K562 (cell line): ENCODE measurements around the gene TOMM40L. TPM values are rescaled to one million over a fixed set of nuclear protein-coding genes. Genes with fewer than 3 reads are reported as not detected.

Experiments used
- BHLHE40 ChIP-seq: IDR thresholded peaks from 2 replicates; pipeline ENCODE4 v1.6.1; 2011; ENCODE audit warnings: low read length, improper control_type of control experiment
- BRCA1 ChIP-seq, 2 experiments: fragments of 450-650 bp in 1 of 2; sonication (generic) in 1 of 2; formaldehyde crosslinking in 1 of 2; IDR thresholded peaks; 2 replicates each; pipeline versions ENCODE4 v1.5.0 to v1.6.1; 2017 to 2020; ENCODE audit warnings: mild to moderate bottlenecking in 1 of 2, missing genetic modification reagents in 1 of 2
- EWSR1 ChIP-seq: fragments of 450-650 bp; IDR thresholded peaks from 2 replicates; pipeline ENCODE4 v1.6.1; 2018; ENCODE audit warnings: borderline replicate concordance, mild to moderate bottlenecking, low read depth, moderate library complexity; ENCODE audit not compliant: partially characterized antibody
- LARP7 ChIP-seq: fragments of 450-650 bp; IDR thresholded peaks from 2 replicates; pipeline ENCODE4 v1.6.1; 2016
- NCOR1 ChIP-seq: fragments of 450-650 bp; IDR thresholded peaks from 2 replicates; pipeline ENCODE4 v1.6.1; 2016; ENCODE audit warnings: mild to moderate bottlenecking, moderate library complexity
- NR1H2 ChIP-seq: sonication (generic); formaldehyde crosslinking; IDR thresholded peaks from 2 replicates; pipeline ENCODE4 v1.4.0; 2020; ENCODE audit warnings: mild to moderate bottlenecking, missing genetic modification reagents
- PYGO2 ChIP-seq: fragments of 450-650 bp; IDR thresholded peaks from 2 replicates; pipeline ENCODE4 v1.6.1; 2016; ENCODE audit warnings: mild to moderate bottlenecking, missing genetic modification characterization, moderate library complexity, missing compliant biosample characterization
- STAG1 ChIP-seq: sonication (generic); formaldehyde crosslinking; IDR thresholded peaks from 2 replicates; pipeline ENCODE4 v1.5.0; 2020; ENCODE audit warnings: missing genetic modification reagents, borderline replicate concordance
- ZKSCAN8 ChIP-seq: fragments of 200-800 bp; sonication (Bioruptor generic); IDR thresholded peaks from 2 replicates; pipeline ENCODE4 v1.6.1; 2016; ENCODE audit warnings: missing genetic modification characterization, missing compliant biosample characterization
- ZNF436 ChIP-seq: fragments of 250-450, 450-650 bp; sonication (Bioruptor Pico); formaldehyde crosslinking; IDR thresholded peaks from 2 replicates; pipeline ENCODE4 v1.7.0; 2020; ENCODE audit warnings: mild to moderate bottlenecking
- polyA plus RNA-seq, 8 experiments: library from polyadenylated mRNA; depleted of rRNA in 4 of 8; stranded (reverse) in 5 of 8; unstranded in 3 of 8; fragments of >200 nt; fragmentation: Nextera tagmentation in 2 of 8; fragmentation: Illumina TruSeq in 1 of 8; extraction: Ambion mirVana in 2 of 8; extraction: Trizol in 1 of 8; gene quantifications; 2 replicates each; pipeline versions ENCODE4 v1.2.1 to v1.2.3, GENCODE V29; 2011 to 2014; ENCODE audit warnings: inconsistent platforms in 1 of 8, missing spikeins in 1 of 8
- total RNA-seq, 7 experiments: library from RNA; depleted of rRNA in 6 of 7; stranded (reverse); fragments of >200 nt in 6 of 7; fragmentation: Illumina TruSeq in 2 of 7; extraction: Trizol in 2 of 7; gene quantifications; 2 replicates each; pipeline versions ENCODE4 v1.2.1 to v1.2.3, GENCODE V29; 2011 to 2021; ENCODE audit warnings: low replicate concordance in 1 of 7
- TF ChIP-seq, protein P1 (sequence below): sonication (generic); formaldehyde crosslinking; IDR thresholded peaks from 2 replicates; pipeline ENCODE4 v1.8.0; 2023; ENCODE audit warnings: mild to moderate bottlenecking, missing genetic modification reagents
- TF ChIP-seq, protein P2 (sequence below), 2 experiments: fragments of 450-650 bp in 1 of 2; sonication (generic) in 1 of 2; formaldehyde crosslinking in 1 of 2; IDR thresholded peaks in 1 of 2; conservative IDR thresholded peaks in 1 of 2; 2 replicates each; pipeline versions ENCODE4 v1.6.1 to v1.8.1; 2016 to 2023; ENCODE audit warnings: mild to moderate bottlenecking in 2 of 2, moderate library complexity in 2 of 2, inconsistent platforms in 1 of 2, missing genetic modification reagents in 1 of 2
- TF ChIP-seq, protein P3 (sequence below): fragments of 450-650 bp; IDR thresholded peaks from 2 replicates; pipeline ENCODE4 v1.6.1; 2016; ENCODE audit warnings: antibody characterized with exemption
- TF ChIP-seq, protein P4 (sequence below), 2 experiments: fragments of 150-350 bp in 1 of 2; IDR thresholded peaks; 2 replicates each; pipeline ENCODE4 v1.6.1; 2012 to 2016; ENCODE audit warnings: low read depth in 2 of 2, low read length in 2 of 2, mild to moderate bottlenecking in 1 of 2, moderate library complexity in 1 of 2
- TF ChIP-seq, protein P5 (sequence below): fragments of 450-650 bp; formaldehyde crosslinking; IDR thresholded peaks from 2 replicates; pipeline ENCODE4 v1.4.0; 2020; ENCODE audit warnings: mild to moderate bottlenecking

TOMM40L gene
- total and polyA plus RNA-seq, 9 of the 15 experiments (the other 6 are each of a cell fraction or from before 2014, with no cell fraction given): 9.6 to 33.6 (median 25.2) TPM

GRCh38 chr1:161227196-161227871, 1.5 kb downstream of the TOMM40L start (continued):
- no peak for TF ChIP-seq STAG1
- TF ChIP-seq, protein P1, sequence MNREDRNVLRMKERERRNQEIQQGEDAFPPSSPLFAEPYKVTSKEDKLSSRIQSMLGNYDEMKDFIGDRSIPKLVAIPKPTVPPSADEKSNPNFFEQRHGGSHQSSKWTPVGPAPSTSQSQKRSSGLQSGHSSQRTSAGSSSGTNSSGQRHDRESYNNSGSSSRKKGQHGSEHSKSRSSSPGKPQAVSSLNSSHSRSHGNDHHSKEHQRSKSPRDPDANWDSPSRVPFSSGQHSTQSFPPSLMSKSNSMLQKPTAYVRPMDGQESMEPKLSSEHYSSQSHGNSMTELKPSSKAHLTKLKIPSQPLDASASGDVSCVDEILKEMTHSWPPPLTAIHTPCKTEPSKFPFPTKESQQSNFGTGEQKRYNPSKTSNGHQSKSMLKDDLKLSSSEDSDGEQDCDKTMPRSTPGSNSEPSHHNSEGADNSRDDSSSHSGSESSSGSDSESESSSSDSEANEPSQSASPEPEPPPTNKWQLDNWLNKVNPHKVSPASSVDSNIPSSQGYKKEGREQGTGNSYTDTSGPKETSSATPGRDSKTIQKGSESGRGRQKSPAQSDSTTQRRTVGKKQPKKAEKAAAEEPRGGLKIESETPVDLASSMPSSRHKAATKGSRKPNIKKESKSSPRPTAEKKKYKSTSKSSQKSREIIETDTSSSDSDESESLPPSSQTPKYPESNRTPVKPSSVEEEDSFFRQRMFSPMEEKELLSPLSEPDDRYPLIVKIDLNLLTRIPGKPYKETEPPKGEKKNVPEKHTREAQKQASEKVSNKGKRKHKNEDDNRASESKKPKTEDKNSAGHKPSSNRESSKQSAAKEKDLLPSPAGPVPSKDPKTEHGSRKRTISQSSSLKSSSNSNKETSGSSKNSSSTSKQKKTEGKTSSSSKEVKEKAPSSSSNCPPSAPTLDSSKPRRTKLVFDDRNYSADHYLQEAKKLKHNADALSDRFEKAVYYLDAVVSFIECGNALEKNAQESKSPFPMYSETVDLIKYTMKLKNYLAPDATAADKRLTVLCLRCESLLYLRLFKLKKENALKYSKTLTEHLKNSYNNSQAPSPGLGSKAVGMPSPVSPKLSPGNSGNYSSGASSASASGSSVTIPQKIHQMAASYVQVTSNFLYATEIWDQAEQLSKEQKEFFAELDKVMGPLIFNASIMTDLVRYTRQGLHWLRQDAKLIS (CRISPR knock-in tag): no peak
- TF ChIP-seq PYGO2 (tag): no peak
- no peak for TF ChIP-seq LARP7
- no peak for TF ChIP-seq ZNF436 (CRISPR knock-in tag)
- no peak for TF ChIP-seq EWSR1
- TF ChIP-seq, protein P2, sequence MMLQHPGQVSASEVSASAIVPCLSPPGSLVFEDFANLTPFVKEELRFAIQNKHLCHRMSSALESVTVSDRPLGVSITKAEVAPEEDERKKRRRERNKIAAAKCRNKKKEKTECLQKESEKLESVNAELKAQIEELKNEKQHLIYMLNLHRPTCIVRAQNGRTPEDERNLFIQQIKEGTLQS (IDR thresholded peaks at IDR 0.05): no peak; the same call in 1 of the 2 replicates
- TF ChIP-seq, protein P2 (CRISPR knock-in tag; conservative IDR thresholded peaks at IDR 0.05): peak; percentile 28; the same call in 1 of the 2 replicates
- TF ChIP-seq, protein P3, sequence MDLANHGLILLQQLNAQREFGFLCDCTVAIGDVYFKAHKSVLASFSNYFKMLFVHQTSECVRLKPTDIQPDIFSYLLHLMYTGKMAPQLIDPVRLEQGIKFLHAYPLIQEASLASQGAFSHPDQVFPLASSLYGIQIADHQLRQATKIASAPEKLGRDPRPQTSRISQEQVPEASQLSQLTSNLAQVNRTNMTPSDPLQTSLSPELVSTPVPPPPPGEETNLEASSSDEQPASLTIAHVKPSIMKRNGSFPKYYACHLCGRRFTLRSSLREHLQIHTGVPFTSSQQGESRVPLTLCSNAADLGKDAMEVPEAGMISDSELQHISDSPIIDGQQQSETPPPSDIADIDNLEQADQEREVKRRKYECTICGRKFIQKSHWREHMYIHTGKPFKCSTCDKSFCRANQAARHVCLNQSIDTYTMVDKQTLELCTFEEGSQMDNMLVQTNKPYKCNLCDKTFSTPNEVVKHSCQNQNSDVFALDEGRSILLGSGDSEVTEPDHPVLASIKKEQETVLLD: no peak
- TF ChIP-seq, protein P4, sequence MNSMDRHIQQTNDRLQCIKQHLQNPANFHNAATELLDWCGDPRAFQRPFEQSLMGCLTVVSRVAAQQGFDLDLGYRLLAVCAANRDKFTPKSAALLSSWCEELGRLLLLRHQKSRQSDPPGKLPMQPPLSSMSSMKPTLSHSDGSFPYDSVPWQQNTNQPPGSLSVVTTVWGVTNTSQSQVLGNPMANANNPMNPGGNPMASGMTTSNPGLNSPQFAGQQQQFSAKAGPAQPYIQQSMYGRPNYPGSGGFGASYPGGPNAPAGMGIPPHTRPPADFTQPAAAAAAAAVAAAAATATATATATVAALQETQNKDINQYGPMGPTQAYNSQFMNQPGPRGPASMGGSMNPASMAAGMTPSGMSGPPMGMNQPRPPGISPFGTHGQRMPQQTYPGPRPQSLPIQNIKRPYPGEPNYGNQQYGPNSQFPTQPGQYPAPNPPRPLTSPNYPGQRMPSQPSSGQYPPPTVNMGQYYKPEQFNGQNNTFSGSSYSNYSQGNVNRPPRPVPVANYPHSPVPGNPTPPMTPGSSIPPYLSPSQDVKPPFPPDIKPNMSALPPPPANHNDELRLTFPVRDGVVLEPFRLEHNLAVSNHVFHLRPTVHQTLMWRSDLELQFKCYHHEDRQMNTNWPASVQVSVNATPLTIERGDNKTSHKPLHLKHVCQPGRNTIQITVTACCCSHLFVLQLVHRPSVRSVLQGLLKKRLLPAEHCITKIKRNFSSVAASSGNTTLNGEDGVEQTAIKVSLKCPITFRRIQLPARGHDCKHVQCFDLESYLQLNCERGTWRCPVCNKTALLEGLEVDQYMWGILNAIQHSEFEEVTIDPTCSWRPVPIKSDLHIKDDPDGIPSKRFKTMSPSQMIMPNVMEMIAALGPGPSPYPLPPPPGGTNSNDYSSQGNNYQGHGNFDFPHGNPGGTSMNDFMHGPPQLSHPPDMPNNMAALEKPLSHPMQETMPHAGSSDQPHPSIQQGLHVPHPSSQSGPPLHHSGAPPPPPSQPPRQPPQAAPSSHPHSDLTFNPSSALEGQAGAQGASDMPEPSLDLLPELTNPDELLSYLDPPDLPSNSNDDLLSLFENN (IDR thresholded peaks at IDR 0.05; ENCODE audit: low read depth in 2 of 2, low read length in 2 of 2): no peak
- no peak for TF ChIP-seq NCOR1
- TF ChIP-seq NR1H2: no peak
- TF ChIP-seq BRCA1 (IDR thresholded peaks at IDR 0.05): no peak
- TF ChIP-seq BRCA1 (CRISPR knock-in tag; IDR thresholded peaks at IDR 0.05): no peak
- no peak for TF ChIP-seq BHLHE40
- TF ChIP-seq, protein P5, sequence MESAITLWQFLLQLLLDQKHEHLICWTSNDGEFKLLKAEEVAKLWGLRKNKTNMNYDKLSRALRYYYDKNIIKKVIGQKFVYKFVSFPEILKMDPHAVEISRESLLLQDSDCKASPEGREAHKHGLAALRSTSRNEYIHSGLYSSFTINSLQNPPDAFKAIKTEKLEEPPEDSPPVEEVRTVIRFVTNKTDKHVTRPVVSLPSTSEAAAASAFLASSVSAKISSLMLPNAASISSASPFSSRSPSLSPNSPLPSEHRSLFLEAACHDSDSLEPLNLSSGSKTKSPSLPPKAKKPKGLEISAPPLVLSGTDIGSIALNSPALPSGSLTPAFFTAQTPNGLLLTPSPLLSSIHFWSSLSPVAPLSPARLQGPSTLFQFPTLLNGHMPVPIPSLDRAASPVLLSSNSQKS: no peak
- no peak for TF ChIP-seq ZKSCAN8 (CRISPR knock-in tag)
